ENCODE data around the gene NUP210L.
"Not testable (repeated sequence)": the region's sequence is repeated elsewhere in the genome, so short reads cannot be mapped to it uniquely, and the experiment has no call there.

Gene NUP210L

GRCh38 chr1:153987621-153988020, 167.3 kb downstream of the NUP210L start:
- DNase-seq = no peak

- DNase-seq = no peak
These were observed 168.7 kb downstream of the NUP210L start, which contains the start of gene RAB13 for GRCh38 chr1:153985941-153986761. Gene RAB13, minus strand, starts transcription at chr1:153986339. Its CDS starts 103 bp downstream, at chr1:153986236.

GRCh38 chr1:153985341-153985912, 169.4 kb downstream of the NUP210L start:
- DNase-seq = no peak

GRCh38 chr1:153984123-153984894, 170.6 kb downstream of the NUP210L start:
- no peak for DNase-seq

- not testable (repeated sequence) for DNase-seq
These were observed 173.1 kb downstream of the NUP210L start for GRCh38 chr1:153981735-153982134.

GRCh38 chr1:153979091-153979490, 175.8 kb downstream of the NUP210L start:
- not testable (repeated sequence) for DNase-seq

GRCh38 chr1:153978274-153978909, 176.5 kb downstream of the NUP210L start:
- DNase-seq = no peak

- DNase-seq = peak; percentile 74
These were observed 177.3 kb downstream of the NUP210L start, which contains the start of gene JTB for GRCh38 chr1:153977250-153978240. Gene JTB, minus strand, starts transcription at chr1:153977674. Its CDS starts 422 bp downstream, at chr1:153977252.

- DNase-seq = no peak
These were observed 178.0 kb downstream of the NUP210L start for GRCh38 chr1:153976819-153977249.

- DNase-seq = no peak
These were observed 181.3 kb downstream of the NUP210L start for GRCh38 chr1:153973525-153973924.

- DNase-seq = no peak
These were observed 181.8 kb downstream of the NUP210L start for GRCh38 chr1:153973071-153973470.

GRCh38 chr1:153970346-153970745, 184.5 kb downstream of the NUP210L start:
- DNase-seq = no peak

- no peak for DNase-seq
These were observed 185.9 kb downstream of the NUP210L start for GRCh38 chr1:153968972-153969371.

GRCh38 chr1:153968408-153968807, 186.5 kb downstream of the NUP210L start:
- DNase-seq = no peak

GRCh38 chr1:153968000-153968363, 186.9 kb downstream of the NUP210L start:
- DNase-seq = no peak

- DNase-seq = peak; percentile 68
These were observed 187.5 kb downstream of the NUP210L start, which contains the start of gene CREB3L4 for GRCh38 chr1:153967107-153967999. Gene CREB3L4, plus strand, starts transcription at chr1:153967902. Its CDS starts 624 bp downstream, at chr1:153968526.

GRCh38 chr1:153963850-153964331, 191.0 kb downstream of the NUP210L start:
- DNase-seq = no peak

- peak; percentile 86 for DNase-seq
These were observed 191.6 kb downstream of the NUP210L start, which contains the start of gene SLC39A1 for GRCh38 chr1:153963030-153963849. Gene SLC39A1, minus strand, starts transcription at chr1:153963537. Its CDS starts 822 bp downstream, at chr1:153962715.
